ENCODE results near the gene SHPK. TPM values are rescaled to one million over a fixed set of nuclear protein-coding genes. Genes with fewer than 3 reads are reported as not detected.

Gene SHPK
- total RNA-seq: 23.7 TPM

GRCh38 chr17:3636154-3636907 is at the start of gene SHPK, which contains the start of gene CTNS:
TSS of gene SHPK (minus strand) at chr17:3636250. CDS start at chr17:3636219, 31 bp downstream.
TSS of gene CTNS (plus strand) at chr17:3636760. CDS start at chr17:3640207, 3,447 bp downstream.

GRCh38 chr17:3668279-3669084 is 32.4 kb upstream of the SHPK start, which contains the start of the genes EMC6 and TAX1BP3:
TSS of gene EMC6 (plus strand) at chr17:3668812. CDS start at chr17:3669147, 335 bp downstream.
TSS of gene TAX1BP3 (minus strand) at chr17:3668578. CDS start at chr17:3668526, 52 bp downstream.

Other genes starting within 250 kb of the SHPK start
- 0.38 TPM for gene OR3A2, start 249.9 kb downstream of the SHPK start, total RNA-seq
- gene OR1E1, start 237.8 kb downstream of the SHPK start, total RNA-seq: not detected
- gene OR3A3, start 224.9 kb downstream of the SHPK start, total RNA-seq: not detected
- gene OR1E2, start 202.4 kb downstream of the SHPK start, total RNA-seq: not detected
- gene SPATA22, start 164.4 kb downstream of the SHPK start, total RNA-seq: 1.8 TPM
- 5.4 TPM for gene ASPA, start 160.3 kb downstream of the SHPK start, total RNA-seq
- gene TRPV3, start 78.4 kb downstream of the SHPK start, total RNA-seq: 0.55 TPM
- 11.9 TPM for gene TRPV1, start 26.8 kb downstream of the SHPK start, total RNA-seq
- gene CTNS, start 510 bp upstream of the SHPK start, total RNA-seq: 13.8 TPM
- 37.0 TPM for gene TAX1BP3, start 32.3 kb upstream of the SHPK start, total RNA-seq
- 16.1 TPM for gene EMC6, start 32.6 kb upstream of the SHPK start, total RNA-seq
- gene P2RX5, start 59.9 kb upstream of the SHPK start, total RNA-seq: 3.0 TPM
- gene HASPIN, start 87.7 kb upstream of the SHPK start, total RNA-seq: 1.8 TPM
- 7.9 TPM for gene ITGAE, start 164.9 kb upstream of the SHPK start, total RNA-seq
- gene NCBP3, start 210.0 kb upstream of the SHPK start, total RNA-seq: 47.1 TPM

All from camera-type eye (tissue), 1 donor.